Urinary bladder (tissue), 4 donors: ENCODE results near the gene GAGE2A. TPM values are rescaled to one million over a fixed set of nuclear protein-coding genes. Genes with fewer than 3 reads are reported as not detected.
"Not testable (repeated sequence)": the region's sequence is repeated elsewhere in the genome, so short reads cannot be mapped to it uniquely, and the experiment has no call there.

Experiments
- DNase-seq: peaks from one replicate; pipeline ENCODE4 v3.0.0-alpha.2; 2015; ENCODE audit errors: extremely low spot score
- H3K27ac ChIP-seq: one replicate; pipeline ENCODE4 v1.5.1; 2013; ENCODE audit warnings: low read depth, mild to moderate bottlenecking, moderate library complexity
- H3K36me3 ChIP-seq: one replicate; pipeline ENCODE4 v1.6.1; 2013; ENCODE audit warnings: mild to moderate bottlenecking, moderate library complexity; ENCODE audit not compliant: insufficient read depth
- H3K4me1 ChIP-seq: one replicate; pipeline ENCODE4 v1.6.1; 2013; ENCODE audit warnings: mild to moderate bottlenecking, moderate library complexity; ENCODE audit not compliant: insufficient read depth
- H3K4me3 ChIP-seq: one replicate; pipeline ENCODE4 v1.5.1; 2013; ENCODE audit warnings: low read depth, low read length
- WGBS: extraction: QIAGEN DNeasy Blood & Tissue Kit; methylation state at CpG from one replicate; pipeline ENCODE4 v1.1.7; 2013; 5-methylcytosine and 5-hydroxymethylcytosine counted together
- polyA plus RNA-seq: library from polyadenylated mRNA; stranded (reverse); fragments of 200-250 nt; gene quantifications from one replicate; pipeline ENCODE4 v1.2.3, GENCODE V29; 2013
- total RNA-seq: library from RNA; depleted of rRNA; stranded (reverse); fragments of >200 nt; gene quantifications from one replicate; pipeline ENCODE4 v1.2.3, GENCODE V29; 2014
- donor health status: healthy with polysubstance abuse.
- donor health status: healthy.

GAGE2A gene
- total RNA-seq = not detected
- not detected for polyA plus RNA-seq

DNA sequence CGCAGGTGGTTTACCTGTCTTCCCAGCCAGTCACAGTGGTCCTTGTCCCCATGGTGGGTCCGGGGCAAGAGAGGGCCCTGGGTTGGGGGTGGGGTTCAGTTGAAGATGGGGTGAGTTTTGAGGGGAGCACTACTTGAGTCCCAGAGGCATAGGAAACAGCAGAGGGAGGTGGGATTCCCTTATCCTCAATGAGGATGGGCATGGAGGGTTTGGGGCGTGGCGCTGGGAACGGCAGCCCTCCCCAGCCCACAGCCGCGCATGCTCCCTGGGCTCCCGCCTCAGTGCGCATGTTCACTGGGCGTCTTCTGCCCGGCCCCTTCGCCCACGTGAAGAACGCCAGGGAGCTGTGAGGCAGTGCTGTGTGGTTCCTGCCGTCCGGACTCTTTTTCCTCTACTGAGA lies at the start of gene GAGE2A:
TSS of gene GAGE2A (plus strand) at position 301 of the 400 bp plus-strand sequence. CDS start 1,155 bp downstream, outside the sequence.
- H3K27ac ChIP-seq, DNase-seq, H3K36me3 ChIP-seq, H3K4me1 ChIP-seq, H3K4me3 ChIP-seq: not testable (repeated sequence)
- no CpG with 5 or more reads among the region's 16 CpGs for WGBS

- not testable (repeated sequence) for DNase-seq, H3K4me1 ChIP-seq, H3K27ac ChIP-seq, H3K36me3 ChIP-seq, H3K4me3 ChIP-seq
- no CpG with 5 or more reads among the region's 16 CpGs for WGBS
Observed at GRCh38 chrX:49541433-49541832, 47.9 kb upstream of the GAGE2A start, which contains the start of gene GAGE12D. GAGE12D (plus strand) TSS chrX:49541733; CDS start chrX:49542888, 1,155 bp downstream.

DNA sequence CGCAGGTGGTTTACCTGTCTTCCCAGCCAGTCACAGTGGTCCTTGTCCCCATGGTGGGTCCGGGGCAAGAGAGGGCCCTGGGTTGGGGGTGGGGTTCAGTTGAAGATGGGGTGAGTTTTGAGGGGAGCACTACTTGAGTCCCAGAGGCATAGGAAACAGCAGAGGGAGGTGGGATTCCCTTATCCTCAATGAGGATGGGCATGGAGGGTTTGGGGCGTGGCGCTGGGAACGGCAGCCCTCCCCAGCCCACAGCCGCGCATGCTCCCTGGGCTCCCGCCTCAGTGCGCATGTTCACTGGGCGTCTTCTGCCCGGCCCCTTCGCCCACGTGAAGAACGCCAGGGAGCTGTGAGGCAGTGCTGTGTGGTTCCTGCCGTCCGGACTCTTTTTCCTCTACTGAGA lies 38.3 kb upstream of the GAGE2A start, which contains the start of gene GAGE12E:
TSS of gene GAGE12E (plus strand) at position 301 of the 400 bp plus-strand sequence. CDS start 1,155 bp downstream, outside the sequence.
- not testable (repeated sequence) for H3K4me3 ChIP-seq, H3K27ac ChIP-seq, DNase-seq, H3K4me1 ChIP-seq, H3K36me3 ChIP-seq
- no CpG with 5 or more reads among the region's 16 CpGs for WGBS

DNA sequence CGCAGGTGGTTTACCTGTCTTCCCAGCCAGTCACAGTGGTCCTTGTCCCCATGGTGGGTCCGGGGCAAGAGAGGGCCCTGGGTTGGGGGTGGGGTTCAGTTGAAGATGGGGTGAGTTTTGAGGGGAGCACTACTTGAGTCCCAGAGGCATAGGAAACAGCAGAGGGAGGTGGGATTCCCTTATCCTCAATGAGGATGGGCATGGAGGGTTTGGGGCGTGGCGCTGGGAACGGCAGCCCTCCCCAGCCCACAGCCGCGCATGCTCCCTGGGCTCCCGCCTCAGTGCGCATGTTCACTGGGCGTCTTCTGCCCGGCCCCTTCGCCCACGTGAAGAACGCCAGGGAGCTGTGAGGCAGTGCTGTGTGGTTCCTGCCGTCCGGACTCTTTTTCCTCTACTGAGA lies 28.8 kb upstream of the GAGE2A start, which contains the start of gene GAGE12F:
TSS of gene GAGE12F (plus strand) at position 301 of the 400 bp plus-strand sequence. CDS start 1,155 bp downstream, outside the sequence.
- H3K36me3 ChIP-seq, H3K4me3 ChIP-seq, H3K27ac ChIP-seq, H3K4me1 ChIP-seq, DNase-seq: not testable (repeated sequence)
- no CpG with 5 or more reads among the region's 16 CpGs for WGBS

- not testable (repeated sequence) for H3K4me1 ChIP-seq, H3K27ac ChIP-seq, DNase-seq, H3K4me3 ChIP-seq, H3K36me3 ChIP-seq
- WGBS = no CpG with 5 or more reads among the region's 11 CpGs
Observed at GRCh38 chrX:49568728-49569127, 20.6 kb upstream of the GAGE2A start.

DNA sequence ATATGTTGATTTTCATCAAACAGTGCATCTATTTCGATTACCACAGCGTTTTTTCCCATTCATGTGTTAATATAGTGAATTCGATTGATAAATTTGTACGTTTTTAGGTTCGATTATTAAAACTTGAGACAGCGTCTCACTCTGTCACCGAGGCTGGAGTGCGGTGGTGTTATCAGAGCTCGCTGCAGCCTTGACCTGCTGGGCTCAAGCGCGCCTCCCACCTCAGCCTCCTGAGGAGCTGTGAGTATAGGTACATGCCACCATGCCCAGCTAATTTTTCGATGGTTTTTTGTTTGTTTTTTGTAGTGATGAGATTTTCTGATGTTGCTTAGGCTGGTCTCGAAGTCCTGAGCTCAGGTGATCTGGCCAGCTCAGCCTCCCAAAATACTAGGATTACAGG lies 20.1 kb upstream of the GAGE2A start:
- H3K27ac ChIP-seq, H3K4me1 ChIP-seq, DNase-seq, H3K4me3 ChIP-seq, H3K36me3 ChIP-seq: not testable (repeated sequence)
- no CpG with 5 or more reads among the region's 13 CpGs for WGBS

DNA sequence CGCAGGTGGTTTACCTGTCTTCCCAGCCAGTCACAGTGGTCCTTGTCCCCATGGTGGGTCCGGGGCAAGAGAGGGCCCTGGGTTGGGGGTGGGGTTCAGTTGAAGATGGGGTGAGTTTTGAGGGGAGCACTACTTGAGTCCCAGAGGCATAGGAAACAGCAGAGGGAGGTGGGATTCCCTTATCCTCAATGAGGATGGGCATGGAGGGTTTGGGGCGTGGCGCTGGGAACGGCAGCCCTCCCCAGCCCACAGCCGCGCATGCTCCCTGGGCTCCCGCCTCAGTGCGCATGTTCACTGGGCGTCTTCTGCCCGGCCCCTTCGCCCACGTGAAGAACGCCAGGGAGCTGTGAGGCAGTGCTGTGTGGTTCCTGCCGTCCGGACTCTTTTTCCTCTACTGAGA lies 19.2 kb upstream of the GAGE2A start, which contains the start of gene GAGE12G:
TSS of gene GAGE12G (plus strand) at position 301 of the 400 bp plus-strand sequence. CDS start 1,155 bp downstream, outside the sequence.
- not testable (repeated sequence) for H3K27ac ChIP-seq, H3K4me1 ChIP-seq, H3K4me3 ChIP-seq, H3K36me3 ChIP-seq, DNase-seq
- WGBS = no CpG with 5 or more reads among the region's 16 CpGs

GRCh38 chrX:49579649-49580048 lies 9.6 kb upstream of the GAGE2A start, which contains the start of gene GAGE12H:
GAGE12H (plus strand) TSS chrX:49579949; CDS start chrX:49581104, 1,155 bp downstream.
- not testable (repeated sequence) for DNase-seq, H3K27ac ChIP-seq, H3K36me3 ChIP-seq, H3K4me1 ChIP-seq, H3K4me3 ChIP-seq
- WGBS = no CpG with 5 or more reads among the region's 16 CpGs

DNA sequence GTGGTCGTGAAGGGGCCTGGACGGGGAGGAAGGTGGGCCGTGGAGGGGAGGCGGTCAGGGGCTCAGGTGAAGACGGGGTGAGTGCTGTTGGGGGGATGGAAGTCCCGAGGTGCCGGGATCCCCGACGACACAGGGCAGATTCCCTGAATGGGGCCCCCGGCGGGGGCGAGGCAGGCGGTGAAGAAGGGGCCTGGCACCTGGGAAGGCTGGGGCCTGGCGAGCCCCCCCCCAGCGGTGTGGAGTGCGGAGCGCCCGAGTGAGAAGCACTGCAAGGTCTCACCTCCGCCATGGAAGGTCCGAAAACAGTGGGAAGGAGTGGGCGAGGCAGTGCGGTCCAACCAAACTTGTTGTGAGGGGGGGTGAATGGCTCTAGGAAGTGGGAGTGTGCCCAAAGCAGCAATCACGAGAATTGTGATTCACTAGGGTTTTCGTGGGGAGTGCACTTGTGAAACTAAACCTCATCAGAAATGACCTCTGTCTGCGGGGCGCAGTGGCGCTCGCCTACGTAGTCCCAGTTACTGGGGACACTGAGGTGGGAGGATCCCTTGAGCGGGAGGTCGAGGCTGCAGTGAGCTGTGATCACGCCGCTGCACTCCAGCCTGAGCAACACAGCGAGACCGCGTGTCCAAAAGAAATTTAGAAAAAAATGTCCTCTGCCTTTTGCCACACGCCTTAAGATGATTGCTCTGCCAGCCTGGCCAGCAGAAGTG lies 628 bp downstream of the GAGE2A start:
- DNase-seq, H3K27ac ChIP-seq, H3K4me3 ChIP-seq, H3K4me1 ChIP-seq, H3K36me3 ChIP-seq: not testable (repeated sequence)
- 93% methylated on average over 24 of the region's 37 CpGs for WGBS

- 95% methylated on average over 10 of the region's 17 CpGs for WGBS
- H3K4me3 ChIP-seq, H3K4me1 ChIP-seq, H3K36me3 ChIP-seq, DNase-seq, H3K27ac ChIP-seq: not testable (repeated sequence)
Observed at GRCh38 chrX:49590488-49590887, 1.2 kb downstream of the GAGE2A start.

GRCh38 chrX:49598720-49599119 lies 9.4 kb downstream of the GAGE2A start, which contains the start of gene GAGE1:
GAGE1 (plus strand) TSS chrX:49599020; CDS start chrX:49600175, 1,155 bp downstream.
- H3K4me1 ChIP-seq, DNase-seq, H3K4me3 ChIP-seq, H3K27ac ChIP-seq, H3K36me3 ChIP-seq: not testable (repeated sequence)
- no CpG with 5 or more reads among the region's 16 CpGs for WGBS

GRCh38 chrX:49610718-49611310 lies 21.5 kb downstream of the GAGE2A start:
- Histone ChIP-seq H3K36me3 (no peaks in the 10 kb centered on the region), H3K27ac (peak overlapping the region; percentile 2), H3K4me1 (no peaks in the 10 kb centered on the region), H3K4me3 (no peak overlapping the region)
- 14% methylated on average over 7 of the region's 7 CpGs for WGBS
- no peak for DNase-seq

GRCh38 chrX:49618574-49618973 lies 29.3 kb downstream of the GAGE2A start:
- Histone ChIP-seq H3K36me3 (no peaks in the 10 kb centered on the region), H3K27ac (no peak overlapping the region), H3K4me1 (no peaks in the 10 kb centered on the region), H3K4me3 (no peak overlapping the region)
- 92% methylated on average over 2 of the region's 2 CpGs for WGBS
- no peak for DNase-seq
